Measurements from ENCODE around the gene MTMR3. TPM values are rescaled to one million over a fixed set of nuclear protein-coding genes. Genes with fewer than 3 reads are reported as not detected.

Gene MTMR3
- total and polyA plus RNA-seq, 2 of the 8 experiments (the other 6 are each of a cell fraction or from before 2014, with no cell fraction given): 16.9 to 18.5 TPM

- no peak for TF ChIP-seq CHD7 (IDR thresholded peaks at IDR 0.05; ENCODE audit: insufficient replicate concordance, low read length)
- no peak for TF ChIP-seq TEAD4 (IDR thresholded peaks at IDR 0.05; ENCODE audit: low read depth, low read length)
- TF ChIP-seq SIN3A (conservative IDR thresholded peaks at IDR 0.05 in 1 of 2, IDR thresholded peaks at IDR 0.05 in 1 of 2; ENCODE audit: low read depth in 1 of 2, low read length in 2 of 2): no peak
- no peak for TF ChIP-seq CBX5 (IDR thresholded peaks at IDR 0.05; ENCODE audit: low read depth, low read length)
- no peak for TF ChIP-seq SP2 (IDR thresholded peaks at IDR 0.05; ENCODE audit: low read length)
- no peak for TF ChIP-seq SP1 (IDR thresholded peaks at IDR 0.05; ENCODE audit: low read depth, low read length)
- TF ChIP-seq SIX5 (IDR thresholded peaks at IDR 0.05; ENCODE audit: low read depth, low read length): no peak
Observed at GRCh38 chr22:29972121-29972520, 89.1 kb downstream of the MTMR3 start (continued).
